NCI-H1436 treated with DMSO at 0.1 percent for 48 hours (cell line): ENCODE data around the gene OPA1.

Experiments
- DNase-seq: peaks from one replicate; lab custom pipeline; 2025; lab: John Stamatoyannopoulos, UW

The OPA1 gene

GRCh38 chr3:193710286-193711165 lies 117.5 kb downstream of the OPA1 start:
- no peak for DNase-seq

GRCh38 chr3:193711166-193711485 lies 118.1 kb downstream of the OPA1 start:
- no peak for DNase-seq

GRCh38 chr3:193711523-193711963 lies 118.5 kb downstream of the OPA1 start:
- no peak for DNase-seq

- DNase-seq: no peak
Observed at GRCh38 chr3:193711964-193712598, 119.1 kb downstream of the OPA1 start.

GRCh38 chr3:193712938-193713337 lies 119.9 kb downstream of the OPA1 start:
- no peak for DNase-seq

- DNase-seq: no peak
Observed at GRCh38 chr3:193714523-193715137, 121.6 kb downstream of the OPA1 start.

DNA sequence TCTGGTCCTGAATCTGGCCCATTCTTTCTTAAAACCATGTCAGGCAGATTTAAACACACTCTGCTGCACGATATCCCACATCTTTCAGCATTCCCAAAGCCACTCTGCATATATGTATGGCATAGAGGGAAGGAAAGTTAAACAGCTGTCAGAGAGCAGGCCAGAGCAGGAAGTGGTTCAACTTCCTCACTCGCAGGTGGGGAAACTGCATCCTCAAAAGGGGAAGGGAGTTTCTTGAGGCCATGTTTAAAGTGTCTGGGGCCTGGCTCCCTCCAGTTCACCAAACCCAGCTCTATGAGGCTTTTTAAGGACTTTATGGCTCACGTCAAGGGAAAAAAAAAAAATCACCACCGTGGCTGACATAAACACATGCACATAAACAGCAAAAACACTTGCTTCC lies 123.1 kb downstream of the OPA1 start:
- no peak for DNase-seq

DNA sequence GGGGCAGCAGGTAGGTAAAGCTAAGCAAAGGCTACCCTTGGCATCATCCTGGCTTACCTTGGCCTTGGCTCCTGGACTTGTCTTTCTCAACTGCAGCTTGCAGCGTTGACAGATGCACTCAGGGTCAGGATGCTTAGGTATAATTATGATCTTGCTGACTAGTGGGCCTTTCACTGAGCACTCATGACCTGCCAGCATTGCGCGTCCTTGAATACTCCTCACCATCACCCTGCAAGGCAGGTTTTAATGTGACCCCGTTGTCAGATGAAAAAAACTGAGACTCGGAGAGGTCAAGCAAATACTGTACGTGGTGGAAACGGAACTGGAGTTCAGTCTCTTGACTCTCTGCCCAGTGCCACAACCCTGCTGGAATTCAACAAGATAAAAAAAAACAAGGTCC lies 126.7 kb downstream of the OPA1 start:
- no peak for DNase-seq

- DNase-seq: no peak
Observed at GRCh38 chr3:193720169-193720568, 127.2 kb downstream of the OPA1 start.

DNA sequence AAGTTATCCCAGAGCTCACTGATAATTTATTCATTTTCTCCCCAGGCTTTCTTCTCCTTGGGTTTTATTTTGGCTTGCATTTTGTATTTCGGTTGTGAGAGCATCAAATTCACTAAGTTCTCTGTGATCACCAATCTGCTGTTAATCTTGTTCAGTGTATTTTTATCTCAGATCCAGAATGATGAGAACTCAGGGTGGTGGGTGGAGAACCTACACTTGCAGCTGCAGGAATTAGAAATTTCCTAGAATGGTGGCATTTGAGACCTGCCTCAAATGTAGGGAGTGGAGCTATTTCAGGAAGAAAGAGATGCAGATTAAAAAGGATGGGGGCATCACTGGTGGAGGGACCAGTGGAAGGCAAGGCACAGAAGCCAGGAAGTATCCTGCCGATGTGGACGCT lies 129.6 kb downstream of the OPA1 start:
- DNase-seq: no peak

DNA sequence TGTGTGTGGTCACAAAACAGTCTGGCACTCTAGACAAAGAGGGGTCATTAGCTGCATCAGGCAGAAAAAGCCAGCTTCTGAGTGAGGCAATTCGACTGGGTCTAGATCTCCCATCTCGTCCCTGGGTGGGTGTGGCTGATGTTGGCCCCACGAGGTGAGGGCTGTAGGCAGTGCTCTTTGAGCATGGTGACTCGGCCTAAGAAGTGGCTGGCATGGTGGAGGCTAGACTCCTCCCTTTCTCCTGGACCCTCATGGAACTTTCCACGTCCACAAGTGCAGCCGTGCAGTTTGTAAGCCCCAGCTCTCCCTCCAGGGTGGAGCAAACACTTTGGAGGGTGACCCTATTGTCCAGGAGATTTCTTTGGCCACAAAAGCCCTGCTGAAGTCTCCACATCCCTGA lies 134.1 kb downstream of the OPA1 start:
- no peak for DNase-seq

GRCh38 chr3:193728429-193729087 lies 135.6 kb downstream of the OPA1 start:
- DNase-seq: no peak

GRCh38 chr3:193729088-193729465 lies 136.1 kb downstream of the OPA1 start:
- no peak for DNase-seq

DNA sequence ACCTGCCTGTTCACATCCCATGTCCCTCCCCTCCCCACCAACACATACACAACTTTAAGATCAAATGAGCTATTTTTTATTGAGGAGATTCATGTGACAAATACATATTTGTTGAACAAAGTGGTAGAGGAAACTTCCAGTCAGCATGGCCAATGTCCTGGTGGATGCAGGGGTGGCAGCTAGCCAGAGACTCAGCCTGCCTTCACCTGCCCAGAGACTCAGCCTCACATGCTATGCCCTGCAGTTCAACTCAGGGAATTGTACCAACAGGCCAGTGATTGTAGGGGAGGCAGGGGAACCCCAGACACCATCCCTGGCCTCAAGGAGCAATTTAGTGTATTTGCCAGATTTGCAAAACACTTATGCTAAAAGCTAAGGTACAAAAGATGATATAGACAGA lies 136.6 kb downstream of the OPA1 start:
- no peak for DNase-seq

- no peak for DNase-seq
Observed at GRCh38 chr3:193730511-193730910, 137.5 kb downstream of the OPA1 start.

DNA sequence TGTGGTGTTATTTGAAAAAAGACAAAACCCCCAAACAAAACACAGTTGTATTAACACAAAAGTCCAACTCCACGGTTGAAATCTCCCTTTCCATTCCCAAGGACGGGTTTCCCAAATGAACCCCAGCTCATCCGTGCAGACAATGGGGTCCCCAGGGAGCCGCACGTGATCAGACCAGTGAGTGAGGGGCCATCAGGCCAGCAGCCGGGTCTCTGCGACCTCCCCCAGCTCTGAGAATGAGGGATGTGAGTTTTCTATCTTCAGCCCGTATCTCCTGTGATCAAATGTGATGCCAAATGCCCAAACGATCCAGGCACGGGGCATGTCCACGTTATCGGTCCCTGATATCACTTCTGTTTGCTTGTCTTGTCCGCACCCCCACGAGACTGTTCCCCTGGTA lies 138.0 kb downstream of the OPA1 start:
- no peak for DNase-seq

- DNase-seq: no peak
Observed at GRCh38 chr3:193731656-193732055, 138.6 kb downstream of the OPA1 start.

DNA sequence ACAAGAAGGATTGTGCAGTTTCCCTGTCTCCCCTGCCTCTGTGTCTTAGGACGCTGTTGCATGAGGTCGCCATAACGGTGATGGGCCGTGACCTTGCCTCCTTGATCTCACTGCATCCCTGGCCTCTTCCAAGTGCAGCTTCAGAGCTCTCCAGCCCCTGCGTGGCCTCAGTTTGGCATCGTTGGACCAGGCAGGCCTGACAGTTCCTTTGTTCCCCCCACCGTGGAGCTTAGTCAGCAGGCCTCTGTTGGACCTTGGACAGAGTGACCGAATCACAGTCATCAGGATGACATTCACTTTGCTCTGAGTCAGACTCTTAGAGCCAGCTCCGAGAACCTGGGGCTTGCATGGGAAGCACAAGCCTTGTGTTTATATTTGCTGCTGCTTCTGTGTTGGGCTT lies 139.4 kb downstream of the OPA1 start:
- no peak for DNase-seq

- no peak for DNase-seq
Observed at GRCh38 chr3:193732827-193733226, 139.8 kb downstream of the OPA1 start.

- no peak for DNase-seq
Observed at GRCh38 chr3:193734737-193735366, 141.8 kb downstream of the OPA1 start.

DNA sequence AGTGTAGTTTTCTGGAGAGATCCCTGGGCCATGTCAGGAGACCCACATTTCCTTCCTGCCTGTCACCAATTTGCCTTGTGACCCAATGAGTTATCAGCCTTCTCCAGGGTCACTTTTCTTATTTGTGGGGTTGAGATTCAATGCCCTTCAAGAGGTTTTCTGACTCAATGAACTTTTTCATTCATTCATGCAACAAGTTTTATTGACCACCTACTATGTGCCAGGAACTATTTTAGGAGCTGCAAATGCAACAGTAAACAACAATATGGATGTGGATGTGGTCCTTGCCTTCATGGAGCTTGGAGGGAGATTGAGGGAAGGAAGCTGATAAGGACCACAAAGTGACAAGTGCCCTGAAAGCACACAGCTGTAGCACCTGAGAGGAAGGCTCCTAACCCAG lies 142.8 kb downstream of the OPA1 start:
- no peak for DNase-seq

DNA sequence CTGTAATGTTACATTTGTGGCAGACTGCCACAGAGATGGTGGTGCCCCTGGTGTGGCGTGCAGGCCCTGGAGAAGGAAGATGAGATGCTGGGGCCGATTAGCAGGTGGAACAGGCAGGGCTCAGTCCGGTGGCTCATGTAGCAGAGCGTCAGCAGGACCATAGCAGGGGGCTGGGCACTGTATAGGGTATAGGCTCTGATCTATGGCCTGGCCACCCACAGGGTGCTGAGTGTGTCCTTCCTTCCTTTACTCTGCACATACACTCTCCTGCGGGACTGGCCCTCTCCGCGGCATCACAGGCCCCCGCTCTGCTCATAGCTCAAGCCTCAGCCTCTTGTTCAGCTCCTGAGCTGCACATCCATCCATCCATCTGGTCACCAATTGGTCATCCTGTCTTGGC lies 143.6 kb downstream of the OPA1 start:
- no peak for DNase-seq
